H1 (cell line): Measurements from ENCODE around the gene DUSP2. TPM values are rescaled to one million over a fixed set of nuclear protein-coding genes. Genes with fewer than 3 reads are reported as not detected.
A peak's percentile ranks its signal among the peaks of the same experiment; 100 is the strongest.

Source experiments
- CTCF ChIA-PET: fragments of 300-600 bp; sonication (Branson Sonifier 250); formaldehyde crosslinking; loops from one replicate; lab custom pipeline; 2021; ENCODE audit not compliant: partially characterized antibody; lab: Charles Lee
- POLR2A ChIA-PET: fragments of 300-600 bp; sonication (Branson Sonifier 250); formaldehyde crosslinking; loops from one replicate; lab custom pipeline; 2021; ENCODE audit warnings: inconsistent platforms; ENCODE audit not compliant: partially characterized antibody; lab: Charles Lee
- DNase-seq, 2 experiments: peaks; one replicate each; pipeline versions ENCODE4 v3.0.0 to v3.0.0-alpha.2; 2010 to 2022; ENCODE audit warnings: low spot score in 2 of 2, low read depth in 1 of 2, mixed read lengths in 1 of 2
- FAIRE-seq: peaks from 2 replicates; lab custom pipeline; 2011; peaks lifted over from hg19 to GRCh38; lab: Jason Lieb, UNC
- H2AFZ ChIP-seq: 2 replicates; pipeline ENCODE4 v1.8.1; 2012; ENCODE audit warnings: low read length, inconsistent platforms
- H2AK5ac ChIP-seq: 2 replicates; pipeline ENCODE4 v1.6.1; 2013; ENCODE audit warnings: low read depth, low read length
- H2BK120ac ChIP-seq: replicated peaks from 2 replicates; pipeline ENCODE3; 2013; ENCODE audit warnings: low read depth, low read length, inconsistent platforms
- H2BK12ac ChIP-seq: 2 replicates; pipeline ENCODE4 v1.6.1; 2013; ENCODE audit warnings: low read depth, low read length
- H2BK15ac ChIP-seq: 2 replicates; pipeline ENCODE4 v1.6.1; 2013; ENCODE audit warnings: low read length
- H2BK20ac ChIP-seq: 2 replicates; pipeline ENCODE4 v1.6.1; 2013; ENCODE audit warnings: low read length
- H2BK5ac ChIP-seq: 2 replicates; pipeline ENCODE4 v1.6.1; 2013; ENCODE audit warnings: low read depth, low read length
- H3K14ac ChIP-seq: 2 replicates; pipeline ENCODE4 v1.6.1; 2013; ENCODE audit warnings: inconsistent platforms; ENCODE audit not compliant: insufficient read length
- H3K18ac ChIP-seq: 2 replicates; pipeline ENCODE4 v1.6.1; 2013; ENCODE audit warnings: low read length; ENCODE audit errors: extremely low read depth
- H3K23ac ChIP-seq: 2 replicates; pipeline ENCODE4 v1.6.1; 2013; ENCODE audit warnings: inconsistent platforms; ENCODE audit not compliant: insufficient read length
- H3K23me2 ChIP-seq: 2 replicates; pipeline ENCODE4 v1.6.1; 2013; ENCODE audit warnings: low read depth, low read length
- H3K27ac ChIP-seq: 2 replicates; pipeline ENCODE4 v1.6.1; 2011; ENCODE audit warnings: low read depth, low read length, inconsistent platforms
- H3K27me3 ChIP-seq, 4 experiments: replicated peaks in 1 of 4; 1 replicate in 1 of 4; 2 replicates in 3 of 4; pipeline versions ENCODE4 v1.6.1 to v1.8.1; 2011 to 2013; ENCODE audit warnings: low read length in 3 of 4, mild to moderate bottlenecking in 3 of 4, inconsistent platforms in 2 of 4, mixed read lengths in 2 of 4, moderate library complexity in 1 of 4; ENCODE audit not compliant: control insufficient read depth in 3 of 4, insufficient read depth in 3 of 4; ENCODE audit errors: extremely low read depth in 1 of 4
- H3K36me3 ChIP-seq, 4 experiments: 2 replicates each; pipeline versions ENCODE4 v1.6.1 to v1.8.1; 2011 to 2013; ENCODE audit warnings: mild to moderate bottlenecking in 4 of 4, low read length in 3 of 4, moderate library complexity in 2 of 4, control low read depth in 1 of 4, inconsistent platforms in 1 of 4; ENCODE audit not compliant: insufficient read depth in 4 of 4, control insufficient read depth in 2 of 4
- H3K4ac ChIP-seq: replicated peaks from 2 replicates; pipeline ENCODE3; 2013; ENCODE audit warnings: low read length, low read depth, mixed read lengths, inconsistent platforms; ENCODE audit not compliant: insufficient read length
- H3K4me1 ChIP-seq, 4 experiments: replicated peaks in 1 of 4; 1 replicate in 1 of 4; 2 replicates in 3 of 4; pipeline versions ENCODE4 v1.6.1 to v1.8.1; 2011 to 2013; ENCODE audit warnings: low read length in 3 of 4, inconsistent platforms in 2 of 4, mixed read lengths in 1 of 4; ENCODE audit not compliant: insufficient read depth in 4 of 4, control insufficient read depth in 3 of 4
- H3K4me2 ChIP-seq, 2 experiments: 2 replicates each; pipeline versions ENCODE4 v1.6.1 to v1.8.1; 2011 to 2013; ENCODE audit warnings: low read depth in 2 of 2, low read length in 2 of 2, control low read depth in 1 of 2, inconsistent platforms in 1 of 2, mild to moderate bottlenecking in 1 of 2; ENCODE audit not compliant: insufficient read depth in 1 of 2
- H3K4me3 ChIP-seq, 4 experiments: fragments of 200-600, 300-600 bp in 1 of 4; sonication (generic), shearing (Covaris generic), sonication (Bioruptor Twin) in 1 of 4; 2 replicates each; pipeline versions ENCODE4 v1.5.1 to v1.8.1; 2011 to 2016; ENCODE audit warnings: low read length in 4 of 4, low read depth in 3 of 4, control low read depth in 2 of 4, inconsistent platforms in 2 of 4, mild to moderate bottlenecking in 2 of 4, mixed read lengths in 1 of 4, moderate library complexity in 1 of 4; ENCODE audit not compliant: insufficient read depth in 2 of 4; ENCODE audit errors: extremely low read depth in 1 of 4
- H3K56ac ChIP-seq: replicated peaks from 2 replicates; pipeline ENCODE3; 2013; ENCODE audit warnings: low read depth, mild to moderate bottlenecking, mixed read lengths, low read length, inconsistent platforms; ENCODE audit not compliant: insufficient read length
- H3K79me1 ChIP-seq: 2 replicates; pipeline ENCODE4 v1.6.1; 2013; ENCODE audit warnings: low read depth, low read length, control low read depth
- H3K79me2 ChIP-seq, 2 experiments: 2 replicates each; pipeline versions ENCODE4 v1.6.1 to v1.8.1; 2012 to 2013; ENCODE audit warnings: low read length in 2 of 2, mild to moderate bottlenecking in 2 of 2, inconsistent platforms in 1 of 2; ENCODE audit not compliant: insufficient read depth in 2 of 2, control insufficient read depth in 1 of 2
- H3K9ac ChIP-seq, 4 experiments: replicated peaks in 1 of 4; 1 replicate in 1 of 4; 2 replicates in 3 of 4; pipeline versions ENCODE4 v1.6.1 to v1.8.1; 2011 to 2013; ENCODE audit warnings: low read depth in 3 of 4, low read length in 3 of 4, control low read depth in 2 of 4, mild to moderate bottlenecking in 2 of 4, moderate library complexity in 2 of 4, inconsistent platforms in 1 of 4; ENCODE audit errors: extremely low read depth in 1 of 4
- H3K9me3 ChIP-seq, 2 experiments: 2 replicates each; pipeline versions ENCODE4 v1.6.1 to v1.8.1; 2012 to 2013; ENCODE audit warnings: mild to moderate bottlenecking in 2 of 2, moderate library complexity in 2 of 2, control low read depth in 1 of 2, inconsistent platforms in 1 of 2, low read depth in 1 of 2, low read length in 1 of 2, mixed read lengths in 1 of 2; ENCODE audit not compliant: insufficient read depth in 2 of 2
- H4K20me1 ChIP-seq, 2 experiments: replicated peaks in 1 of 2; 2 replicates each; pipeline versions ENCODE3 to v1.8.1; 2011 to 2013; ENCODE audit warnings: inconsistent platforms in 2 of 2, low read length in 2 of 2, mild to moderate bottlenecking in 1 of 2; ENCODE audit not compliant: insufficient read depth in 2 of 2, control insufficient read depth in 1 of 2
- H4K5ac ChIP-seq: 2 replicates; pipeline ENCODE4 v1.6.1; 2013; ENCODE audit warnings: low read length, low read depth, mixed read lengths, inconsistent platforms; ENCODE audit not compliant: insufficient read length
- H4K8ac ChIP-seq: 2 replicates; pipeline ENCODE4 v1.8.0; 2013; ENCODE audit warnings: mild to moderate bottlenecking, moderate library complexity, low read length, inconsistent platforms; ENCODE audit not compliant: insufficient read depth; ENCODE audit errors: extremely low read depth
- H4K91ac ChIP-seq: replicated peaks from 2 replicates; pipeline ENCODE3; 2013; ENCODE audit warnings: low read length, mixed read lengths, inconsistent platforms; ENCODE audit not compliant: insufficient read length
- CHD2 ChIP-seq: IDR thresholded peaks from 2 replicates; pipeline ENCODE4 v1.6.1; 2012; ENCODE audit warnings: low read length, improper control_type of control experiment
- CTCF ChIP-seq, 3 experiments: IDR thresholded peaks; 1 replicate in 2 of 3; 2 replicates in 1 of 3; pipeline versions ENCODE4 v1.5.1 to v1.6.1; 2011; ENCODE audit warnings: low read length in 3 of 3, mild to moderate bottlenecking in 3 of 3, inconsistent platforms in 2 of 3, low read depth in 1 of 3, moderate library complexity in 1 of 3; ENCODE audit not compliant: insufficient read depth in 1 of 3; ENCODE audit errors: control extremely low read depth in 1 of 3
- NANOG ChIP-seq: IDR thresholded peaks from 2 replicates; pipeline ENCODE4 v1.6.1; 2011; ENCODE audit warnings: low read length, low read depth, mild to moderate bottlenecking, inconsistent platforms; ENCODE audit not compliant: insufficient read depth, poor library complexity, severe bottlenecking
- PHF8 ChIP-seq: fragments of 200-600 bp; sonication (generic); conservative IDR thresholded peaks from 2 replicates; pipeline ENCODE4 v1.7.1; 2012; ENCODE audit warnings: low read depth, mild to moderate bottlenecking, inconsistent platforms, low read length, moderate library complexity
- RAD21 ChIP-seq, 2 experiments: IDR thresholded peaks in 1 of 2; conservative IDR thresholded peaks in 1 of 2; 2 replicates each; pipeline ENCODE4 v1.6.1; 2011; ENCODE audit warnings: low read depth in 2 of 2, low read length in 2 of 2, improper control_type of control experiment in 1 of 2, inconsistent platforms in 1 of 2, mild to moderate bottlenecking in 1 of 2, moderate library complexity in 1 of 2
- TBP ChIP-seq: IDR thresholded peaks from 2 replicates; pipeline ENCODE4 v1.6.1; 2011; ENCODE audit warnings: low read depth, low read length, improper control_type of control experiment
- TCF12 ChIP-seq: IDR thresholded peaks from 2 replicates; pipeline ENCODE4 v1.6.1; 2011; ENCODE audit warnings: low read depth, mild to moderate bottlenecking, low read length
- YY1 ChIP-seq: IDR thresholded peaks from 2 replicates; pipeline ENCODE4 v1.6.1; 2011; ENCODE audit warnings: low read depth, mild to moderate bottlenecking, low read length
- WGBS, 2 experiments: shearing (Covaris generic) in 1 of 2; methylation state at CpG; one replicate each; pipeline versions ENCODE4 v1.1.6 to v1.1.7; 2013 to 2015; ENCODE audit warnings: low lambda C conversion rate in 2 of 2, mixed read lengths in 2 of 2, inconsistent platforms in 1 of 2, low coverage in 1 of 2, missing lambda C conversion rate in 1 of 2; ENCODE audit not compliant: insufficient replicate concordance in 2 of 2, insufficient coverage in 1 of 2, insufficient read length in 1 of 2; ENCODE audit errors: extremely low coverage in 1 of 2, missing lambda C conversion rate in 1 of 2; 5-methylcytosine and 5-hydroxymethylcytosine counted together
- polyA plus RNA-seq, 7 experiments: library from polyadenylated mRNA; depleted of rRNA in 3 of 7; stranded (reverse) in 5 of 7; unstranded in 2 of 7; fragments of >200 nt in 5 of 7; fragments of 200-250 nt in 2 of 7; gene quantifications; 1 replicate in 5 of 7; 2 replicates in 1 of 7; 4 replicates in 1 of 7; pipeline versions ENCODE4 v1.2.1 to v1.2.3, GENCODE V29; 2011 to 2013; ENCODE audit warnings: missing spikeins in 2 of 7, mixed read lengths in 2 of 7
- total RNA-seq: library from RNA; stranded (reverse); fragmentation: NEBNext Ultra II Directional; extraction: Animal tissue kit (Norgen Biotek cat#: 25700); gene quantifications from 2 replicates; pipeline ENCODE4 v1.2.1, GENCODE V29; 2021

The DUSP2 gene
- total and polyA plus RNA-seq, 2 of the 8 experiments (the other 6 are each of a cell fraction or from before 2014, with no cell fraction given), result 10.1 to 10.4 TPM

- Histone ChIP-seq H3K23me2 (peaks cover 13% of the 10 kb centered on the region; the same call in 1 of the 2 replicates), H3K4me3 (no peak overlapping the region), H2AK5ac (peak overlapping the region; percentile 71; the same call in 1 of the 2 replicates), H2BK120ac (no peak overlapping the region), H3K4ac (no peak overlapping the region), H3K27me3 (peaks cover 0 to 28% (median 22%) of the 10 kb centered on the region in 4 experiments; a peak in 5 of 7 replicates), H3K9me3 (peaks cover 0 to 5% of the 10 kb centered on the region in 2 experiments; a peak in 1 of 4 replicates), H4K8ac (no peak overlapping the region; the same call in 1 of the 2 replicates), H4K20me1 (no peaks in the 10 kb centered on the region), H3K23ac (no peak overlapping the region), H3K36me3 (no peaks in the 10 kb centered on the region), H3K4me2 (no peak overlapping the region), H3K14ac (no peak overlapping the region), H2BK5ac (no peak overlapping the region), H2AFZ (no peak overlapping the region), H3K79me1 (no peaks in the 10 kb centered on the region), H2BK15ac (no peak overlapping the region), H4K91ac (no peak overlapping the region), H3K56ac (no peak overlapping the region), H2BK20ac (no peak overlapping the region), H3K27ac (no peak overlapping the region), H3K4me1 (peaks cover 0 to 29% (median 23%) of the 10 kb centered on the region in 4 experiments; a peak in 6 of 7 replicates), H3K18ac (no peak overlapping the region), H4K5ac (no peak overlapping the region), H3K79me2 (no peaks in the 10 kb centered on the region), H3K9ac (no peak overlapping the region), H2BK12ac (no peak overlapping the region)
- TF ChIP-seq RAD21 (IDR thresholded peaks at IDR 0.05 in 1 of 2, conservative IDR thresholded peaks at IDR 0.05 in 1 of 2; ENCODE audit: low read depth in 2 of 2, low read length in 2 of 2), result peak; percentile 32 to 57
- no peak for TF ChIP-seq TCF12
- TF ChIP-seq PHF8, result no peak
- 0 out of 2 replicates have a peak, but pooled peaks have one; percentile 9 for TF ChIP-seq YY1
- TF ChIP-seq TBP, result no peak
- TF ChIP-seq NANOG, result no peak
- peak in 2 of 3 experiments; percentile 59 to 89; a peak in 3 of 4 replicates for TF ChIP-seq CTCF (IDR thresholded peaks at IDR 0.05; ENCODE audit: control extremely low read depth in 1 of 3, insufficient read depth in 1 of 3, low read depth in 1 of 3, low read length in 3 of 3)
- no peak for TF ChIP-seq CHD2
- CTCF ChIA-PET, result interaction anchor here (0.6 to 6.6 kb wide), 15 partner anchors 10 to 91 kb away, joined by 3 to 61 read pairs (median 5); partner anchors contain the start of gene ASTL
- DNase-seq (no peak), FAIRE-seq (no peak)
- 87% methylated on average over 7 of the region's 7 CpGs; no CpG with 5 or more reads in 1 of the 2 experiments for WGBS, 2 experiments
- POLR2A ChIA-PET, result interaction anchor here (1.3 kb wide), 1 partner anchor 16 kb away, joined by 3 read pairs; no protein-coding TSS in a partner anchor
Observed at GRCh38 chr2:96113367-96113677, 31.9 kb downstream of the DUSP2 start.
